ENCODE results near the gene SGMS2. TPM values are rescaled to one million over a fixed set of nuclear protein-coding genes. Genes with fewer than 3 reads are reported as not detected.

SGMS2 gene
- total and polyA plus RNA-seq, 10 donors: 0.20 to 35.5 (median 4.9) TPM

DNA sequence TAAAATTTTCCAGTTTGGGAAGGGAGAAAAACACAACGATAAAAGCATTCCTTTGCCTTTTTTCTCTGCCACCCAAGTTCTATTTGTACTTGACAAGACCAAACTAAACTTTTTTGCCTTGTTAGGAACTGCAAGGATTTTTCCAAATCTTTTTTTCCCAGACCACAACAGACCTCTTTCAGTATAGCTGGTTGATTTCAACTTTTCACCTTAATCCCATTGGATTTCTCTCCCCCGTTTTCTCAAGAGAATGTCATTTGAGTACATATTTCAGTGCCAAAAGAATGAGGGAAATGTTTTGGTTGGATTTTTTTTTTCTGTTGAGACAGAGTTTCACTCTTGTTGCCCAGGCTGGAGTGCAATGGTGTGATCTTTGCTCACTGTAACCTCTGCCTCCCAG, 18.5 kb upstream of the SGMS2 start:
- intact Hi-C loops (cut with DNase I; ENCODE audit: low total_unique reads): no loop called here
- no peaks in the 10 kb centered on the region for H3K36me3 ChIP-seq
- WGBS, 5 donors: 67 to 85% (median 79%) methylated on average over 2 of the region's 2 CpGs
- H3K27ac ChIP-seq: no peak overlapping the region
- peaks cover 0 to 9% (median 0%) of the 10 kb centered on the region in 7 donors for H3K27me3 ChIP-seq (replicated peaks in 1 of 7)
- H3K4me1 ChIP-seq: no peaks in the 10 kb centered on the region
- H3K9me3 ChIP-seq: no peaks in the 10 kb centered on the region
- TF ChIP-seq POLR2A (IDR thresholded peaks at IDR 0.05): no peak
- TF ChIP-seq, protein P1, sequence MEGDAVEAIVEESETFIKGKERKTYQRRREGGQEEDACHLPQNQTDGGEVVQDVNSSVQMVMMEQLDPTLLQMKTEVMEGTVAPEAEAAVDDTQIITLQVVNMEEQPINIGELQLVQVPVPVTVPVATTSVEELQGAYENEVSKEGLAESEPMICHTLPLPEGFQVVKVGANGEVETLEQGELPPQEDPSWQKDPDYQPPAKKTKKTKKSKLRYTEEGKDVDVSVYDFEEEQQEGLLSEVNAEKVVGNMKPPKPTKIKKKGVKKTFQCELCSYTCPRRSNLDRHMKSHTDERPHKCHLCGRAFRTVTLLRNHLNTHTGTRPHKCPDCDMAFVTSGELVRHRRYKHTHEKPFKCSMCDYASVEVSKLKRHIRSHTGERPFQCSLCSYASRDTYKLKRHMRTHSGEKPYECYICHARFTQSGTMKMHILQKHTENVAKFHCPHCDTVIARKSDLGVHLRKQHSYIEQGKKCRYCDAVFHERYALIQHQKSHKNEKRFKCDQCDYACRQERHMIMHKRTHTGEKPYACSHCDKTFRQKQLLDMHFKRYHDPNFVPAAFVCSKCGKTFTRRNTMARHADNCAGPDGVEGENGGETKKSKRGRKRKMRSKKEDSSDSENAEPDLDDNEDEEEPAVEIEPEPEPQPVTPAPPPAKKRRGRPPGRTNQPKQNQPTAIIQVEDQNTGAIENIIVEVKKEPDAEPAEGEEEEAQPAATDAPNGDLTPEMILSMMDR (IDR thresholded peaks at IDR 0.05 in 8 of 11, conservative IDR thresholded peaks at IDR 0.05 in 3 of 11): no peak
- TF ChIP-seq POLR2AphosphoS5 (IDR thresholded peaks at IDR 0.05): no peak
- no peak for DNase-seq
- H3K4me3 ChIP-seq: no peak overlapping the region

DNA sequence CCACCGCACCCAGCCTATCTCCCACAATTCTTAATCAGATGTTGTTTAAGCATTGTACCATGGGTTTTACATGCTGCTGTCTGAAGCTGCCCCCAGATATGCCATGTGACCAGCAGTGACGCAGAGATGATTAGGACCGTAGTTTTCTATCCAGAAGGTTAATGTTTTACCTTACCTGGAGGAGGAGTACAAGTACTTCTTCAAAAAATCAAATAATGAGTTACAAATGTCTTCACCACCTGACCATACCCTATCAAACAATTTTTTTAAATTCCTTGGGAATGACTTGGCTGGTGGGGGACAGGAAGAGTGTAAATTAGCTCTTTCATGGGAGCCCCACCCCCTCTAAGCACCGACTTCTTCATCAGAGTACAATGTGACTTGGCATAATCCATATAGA, 16.2 kb upstream of the SGMS2 start:
- H3K4me1 ChIP-seq: no peaks in the 10 kb centered on the region
- intact Hi-C loops (cut with DNase I; ENCODE audit: low total_unique reads): no loop called here
- DNase-seq: no peak
- no peaks in the 10 kb centered on the region for H3K9me3 ChIP-seq
- no peak overlapping the region for H3K27ac ChIP-seq
- TF ChIP-seq POLR2A (IDR thresholded peaks at IDR 0.05) (no peak), POLR2AphosphoS5 (IDR thresholded peaks at IDR 0.05) (no peak)
- TF ChIP-seq, protein P1 (IDR thresholded peaks at IDR 0.05 in 8 of 11, conservative IDR thresholded peaks at IDR 0.05 in 3 of 11): no peak
- peaks cover 0 to 9% (median 0%) of the 10 kb centered on the region in 7 donors for H3K27me3 ChIP-seq (replicated peaks in 1 of 7)
- H3K36me3 ChIP-seq: no peaks in the 10 kb centered on the region
- WGBS, 5 donors: 87 to 94% (median 91%) methylated on average over 4 of the region's 4 CpGs
- H3K4me3 ChIP-seq: no peak overlapping the region

DNA sequence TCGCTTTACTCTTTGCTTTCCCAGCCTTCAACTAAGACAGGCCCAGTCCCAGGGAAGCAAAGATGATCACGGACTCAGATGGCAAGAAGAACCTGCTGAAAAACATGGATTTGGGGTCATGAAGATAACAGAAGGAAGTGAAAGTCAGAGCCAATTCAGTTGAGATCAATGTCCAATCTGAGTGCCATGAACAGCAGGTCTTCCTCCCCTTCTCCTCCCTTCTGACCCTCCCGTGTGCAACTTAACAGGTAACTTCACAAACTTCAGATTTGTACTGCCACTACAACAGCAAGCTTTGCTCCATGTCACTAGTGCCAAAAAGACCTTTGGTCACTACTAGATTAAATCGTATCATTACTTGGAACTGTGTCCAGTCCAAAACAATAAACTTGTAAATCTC, 15.5 kb upstream of the SGMS2 start:
- WGBS, 5 donors: 86 to 96% (median 89%) methylated on average over 4 of the region's 4 CpGs
- TF ChIP-seq, protein P1 (IDR thresholded peaks at IDR 0.05 in 8 of 11, conservative IDR thresholded peaks at IDR 0.05 in 3 of 11): no peak
- TF ChIP-seq POLR2A (IDR thresholded peaks at IDR 0.05) (no peak), POLR2AphosphoS5 (IDR thresholded peaks at IDR 0.05) (no peak)

DNA sequence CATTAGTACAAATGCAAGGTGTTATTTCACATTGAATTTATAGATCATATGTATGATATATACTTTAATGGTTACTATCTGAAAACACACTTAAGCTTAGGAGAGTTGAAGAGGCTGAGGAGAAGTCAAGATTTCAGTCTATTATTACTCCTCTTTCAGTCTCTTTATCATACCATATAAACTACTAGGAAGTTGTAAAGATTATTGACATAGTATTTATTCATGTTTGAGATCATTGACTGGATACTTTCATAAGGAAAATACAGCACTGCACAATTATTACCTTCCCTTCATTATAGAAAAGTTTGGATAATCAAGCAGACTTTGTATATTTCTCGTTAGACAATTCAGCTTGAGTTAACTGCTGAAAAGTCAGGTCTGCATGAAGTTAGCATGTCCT, 10.0 kb upstream of the SGMS2 start:
- TF ChIP-seq POLR2A (IDR thresholded peaks at IDR 0.05): no peak
- TF ChIP-seq, protein P1 (IDR thresholded peaks at IDR 0.05 in 8 of 11, conservative IDR thresholded peaks at IDR 0.05 in 3 of 11): no peak
- TF ChIP-seq POLR2AphosphoS5 (IDR thresholded peaks at IDR 0.05): no peak
- intact Hi-C loops (cut with DNase I; ENCODE audit: low total_unique reads): no loop called here
- 56 to 71% (median 65%) methylated on average over 1 of the region's 1 CpG for WGBS, 5 donors
- Histone ChIP-seq H3K9me3 (no peaks in the 10 kb centered on the region), H3K4me1 (no peaks in the 10 kb centered on the region), H3K27ac (no peak overlapping the region), H3K36me3 (no peaks in the 10 kb centered on the region), H3K4me3 (no peak overlapping the region), H3K27me3 (replicated peaks in 1 of 7) (no peaks in the 10 kb centered on the region)
- DNase-seq: no peak

More for the DNA sequence above, 15.5 kb upstream of the SGMS2 start:
- H3K36me3 ChIP-seq: no peaks in the 10 kb centered on the region
- no peak overlapping the region for H3K27ac ChIP-seq
- intact Hi-C loops (cut with DNase I; ENCODE audit: low total_unique reads): no loop called here
- H3K4me3 ChIP-seq: no peak overlapping the region
- no peaks in the 10 kb centered on the region for H3K4me1 ChIP-seq
- H3K27me3 ChIP-seq (replicated peaks in 1 of 7): peaks cover 0 to 6% (median 0%) of the 10 kb centered on the region in 7 donors
- no peak for DNase-seq
- no peaks in the 10 kb centered on the region for H3K9me3 ChIP-seq
